Skeletal muscle cell (primary cell): ENCODE measurements around the gene IQGAP2.
A peak's percentile ranks its signal among the peaks of the same experiment; 100 is the strongest.
"Not testable (repeated sequence)": the region's sequence is repeated elsewhere in the genome, so short reads cannot be mapped to it uniquely, and the experiment has no call there.

Experiments
- DNase-seq: peaks from one replicate; pipeline ENCODE4 v3.0.0-alpha.2; 2010; ENCODE audit warnings: low read depth
- H3K4me3 ChIP-seq: 2 replicates; pipeline ENCODE4 v1.5.1; 2011; ENCODE audit warnings: low read depth, mild to moderate bottlenecking, control low read depth, low read length, moderate library complexity

The IQGAP2 gene

DNA sequence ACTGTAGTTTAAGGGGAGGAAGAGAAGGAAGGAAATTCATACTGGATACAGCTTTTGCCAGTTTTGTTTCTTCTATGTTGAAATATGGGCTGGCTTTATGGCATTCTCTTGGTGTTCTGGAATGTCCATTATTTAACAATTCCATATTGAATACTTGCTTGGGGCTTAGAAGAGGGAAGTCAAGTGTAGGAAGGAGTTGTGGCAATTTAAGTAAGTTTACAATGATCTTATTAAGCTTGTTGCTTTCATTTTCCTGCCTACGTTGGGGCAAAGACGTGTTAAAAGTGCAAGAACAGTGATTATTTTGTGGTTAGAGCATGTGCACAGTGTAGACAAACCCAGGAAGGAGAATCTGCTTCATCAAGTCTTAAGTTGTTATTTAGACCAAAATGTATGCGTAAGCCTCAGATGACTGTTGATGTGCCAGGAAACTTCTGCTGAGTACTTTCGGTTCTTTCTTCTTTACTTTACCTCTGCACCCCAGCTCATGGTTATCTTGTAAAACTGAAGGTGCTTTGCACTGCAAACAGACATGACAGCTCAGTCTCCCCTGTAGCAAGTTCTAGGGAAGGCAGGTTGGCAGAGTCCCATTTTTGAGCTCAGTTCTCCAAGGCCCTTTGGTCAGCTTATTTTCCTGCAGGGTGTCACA lies 144.3 kb downstream of the IQGAP2 start:
- no peak for DNase-seq
- H3K4me3 ChIP-seq: no peak overlapping the region

DNA sequence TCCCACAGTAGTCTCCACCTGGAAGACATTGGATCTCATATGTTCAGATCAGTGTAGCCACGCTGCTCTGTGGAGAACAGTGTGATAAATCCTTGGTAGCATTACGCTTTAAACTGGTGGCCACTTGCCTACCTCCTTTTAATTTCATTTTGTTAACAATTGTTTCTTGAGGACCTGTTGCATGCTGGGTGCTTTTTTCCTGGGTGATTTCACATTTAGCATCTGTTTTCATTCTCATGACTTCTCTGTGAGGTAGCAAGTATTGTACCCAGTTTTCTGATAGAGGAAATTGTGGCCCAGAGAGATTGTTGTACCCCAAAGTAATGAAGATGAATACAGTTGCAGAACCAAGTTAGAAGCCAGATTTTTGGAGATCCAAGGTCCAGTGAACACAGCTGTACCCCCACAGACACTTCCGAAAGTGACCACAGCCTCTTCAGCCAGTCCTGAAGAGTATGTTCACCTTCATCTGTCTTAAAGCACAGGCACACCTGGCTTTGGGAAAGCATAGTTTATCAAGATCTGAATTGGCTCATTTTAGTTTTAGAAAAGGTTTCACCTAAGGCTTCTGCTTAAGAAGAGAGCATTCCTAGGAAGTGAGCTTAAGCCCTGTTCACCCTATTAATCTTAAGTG lies 144.9 kb downstream of the IQGAP2 start:
- H3K4me3 ChIP-seq: no peak overlapping the region
- no peak for DNase-seq

DNA sequence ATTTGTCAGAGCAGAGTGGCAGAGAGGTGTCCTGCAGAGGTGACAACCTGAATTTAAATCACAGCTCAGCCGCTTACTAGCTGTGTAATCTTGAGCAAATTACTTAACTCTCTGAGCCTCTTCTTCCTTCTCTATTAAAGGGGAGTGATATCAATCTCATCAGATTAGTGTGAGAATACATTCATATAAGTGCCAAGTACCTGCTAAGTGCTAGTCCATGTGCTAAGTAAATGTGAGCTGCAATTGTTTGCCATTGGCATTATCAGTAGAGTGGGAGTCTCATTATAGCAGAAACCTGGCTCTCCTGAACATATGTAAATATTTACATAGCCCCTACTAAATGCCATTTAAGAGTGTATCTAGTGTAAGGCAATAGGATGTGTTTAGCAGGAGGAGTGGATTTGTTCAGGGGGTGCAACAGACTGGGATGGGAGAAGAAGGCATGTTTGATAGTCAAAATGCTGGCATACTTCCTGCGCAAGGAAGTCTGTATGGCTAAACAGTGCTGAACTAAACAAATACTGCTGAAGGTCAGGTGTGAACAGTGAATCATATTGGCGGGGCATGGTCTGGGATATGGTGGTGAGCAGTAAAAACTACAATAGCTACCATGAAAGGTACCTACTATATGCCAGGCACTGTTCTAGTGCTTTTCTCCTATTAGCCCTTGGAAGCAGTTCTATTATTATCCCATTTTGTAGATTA lies 145.6 kb downstream of the IQGAP2 start:
- no peak for DNase-seq
- no peak overlapping the region for H3K4me3 ChIP-seq

DNA sequence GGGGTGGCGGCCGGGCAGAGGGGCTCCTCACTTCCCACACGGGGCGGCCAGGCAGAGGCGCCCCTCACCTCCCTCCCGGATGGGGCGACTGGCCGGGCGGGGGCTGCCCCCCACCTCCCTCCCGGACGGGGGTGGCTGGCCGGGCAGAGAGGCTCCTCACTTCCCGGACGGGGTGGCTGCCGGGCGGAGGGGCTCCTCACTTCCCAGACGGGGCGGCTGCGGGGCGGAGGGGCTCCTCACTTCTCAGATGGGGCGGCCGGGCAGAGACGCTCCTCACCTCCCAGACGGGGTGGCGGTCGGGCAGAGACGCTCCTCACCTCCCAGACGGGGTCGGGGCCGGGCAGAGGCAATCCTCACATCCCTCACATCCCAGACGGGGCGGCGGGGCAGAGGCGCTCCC lies 147.8 kb downstream of the IQGAP2 start:
- DNase-seq, H3K4me3 ChIP-seq: not testable (repeated sequence)

DNA sequence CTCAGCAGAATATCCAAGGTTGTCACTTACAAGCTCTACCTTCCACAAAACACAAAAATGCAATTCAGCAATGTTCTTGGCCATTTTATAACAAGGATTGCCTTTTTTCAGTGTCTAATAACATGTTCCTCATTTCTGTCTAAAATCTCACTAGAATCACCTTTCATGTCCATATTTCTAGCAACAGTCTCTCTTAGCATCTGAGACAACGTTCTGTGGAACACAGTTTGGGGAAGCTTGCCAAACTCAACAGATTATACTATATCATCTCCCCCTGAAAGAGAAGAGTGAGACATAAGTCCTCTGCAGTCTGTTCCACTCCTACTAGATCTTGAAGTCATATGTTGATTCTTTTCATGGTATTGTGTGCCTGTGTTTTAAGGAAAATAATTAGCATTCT lies 149.5 kb downstream of the IQGAP2 start:
- no peak overlapping the region for H3K4me3 ChIP-seq
- DNase-seq: no peak

DNA sequence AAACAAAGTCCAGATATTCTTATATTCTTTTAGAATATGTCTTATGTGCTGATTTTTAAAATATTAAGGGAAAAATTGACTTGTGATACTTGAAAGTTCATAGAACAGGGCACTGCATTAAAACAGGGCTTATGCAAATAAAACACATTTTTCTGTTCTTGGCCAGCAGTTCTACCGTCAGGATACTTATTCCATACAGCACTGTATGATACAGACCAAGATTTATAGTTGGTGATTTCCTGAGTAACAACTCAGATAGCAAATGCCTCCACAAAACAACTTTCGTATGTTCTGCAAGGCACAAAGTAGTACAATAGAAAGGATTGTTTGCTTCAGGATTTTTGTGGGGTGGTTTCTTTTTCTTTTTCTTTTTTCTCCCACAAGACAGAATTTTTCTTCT lies 150.2 kb downstream of the IQGAP2 start:
- no peak overlapping the region for H3K4me3 ChIP-seq
- DNase-seq: no peak

DNA sequence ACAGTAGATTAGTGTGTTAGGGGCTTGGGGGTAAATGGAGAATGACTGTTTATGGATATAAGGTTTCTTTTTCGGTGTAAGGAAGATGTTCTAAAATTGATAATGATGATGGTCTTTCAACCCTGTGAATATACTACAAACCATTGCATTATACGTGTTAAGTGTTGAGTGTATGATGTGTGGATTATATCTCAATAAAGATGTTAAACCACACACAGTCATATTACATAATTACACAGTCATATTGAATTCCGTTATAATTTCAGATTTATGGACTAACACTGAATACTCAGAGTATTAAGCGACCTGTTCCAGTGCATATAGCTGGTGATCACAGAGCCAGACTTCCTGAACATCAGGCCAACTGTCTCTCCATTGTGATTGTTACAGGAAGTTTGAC lies 152.0 kb downstream of the IQGAP2 start:
- no peak overlapping the region for H3K4me3 ChIP-seq
- DNase-seq: no peak

DNA sequence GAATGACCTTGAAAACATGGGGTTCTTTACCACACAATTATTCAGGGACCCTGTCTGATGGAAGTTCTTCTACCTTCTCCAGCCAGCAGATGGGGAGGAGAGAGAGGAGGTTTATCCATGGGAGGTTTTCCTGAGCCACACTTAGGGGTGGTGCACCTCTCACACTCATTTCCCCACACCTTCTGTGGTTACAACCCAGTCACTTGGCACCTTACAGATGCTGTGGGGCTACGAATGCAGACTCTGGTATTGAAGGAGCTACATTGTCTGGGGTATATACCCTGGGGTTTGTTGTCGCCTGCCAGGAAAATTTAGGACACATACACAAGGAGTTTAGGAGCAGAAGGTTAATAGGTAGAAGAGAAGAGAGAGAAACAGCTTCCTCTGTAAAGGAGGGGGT lies 152.6 kb downstream of the IQGAP2 start:
- no peak overlapping the region for H3K4me3 ChIP-seq
- no peak for DNase-seq

DNA sequence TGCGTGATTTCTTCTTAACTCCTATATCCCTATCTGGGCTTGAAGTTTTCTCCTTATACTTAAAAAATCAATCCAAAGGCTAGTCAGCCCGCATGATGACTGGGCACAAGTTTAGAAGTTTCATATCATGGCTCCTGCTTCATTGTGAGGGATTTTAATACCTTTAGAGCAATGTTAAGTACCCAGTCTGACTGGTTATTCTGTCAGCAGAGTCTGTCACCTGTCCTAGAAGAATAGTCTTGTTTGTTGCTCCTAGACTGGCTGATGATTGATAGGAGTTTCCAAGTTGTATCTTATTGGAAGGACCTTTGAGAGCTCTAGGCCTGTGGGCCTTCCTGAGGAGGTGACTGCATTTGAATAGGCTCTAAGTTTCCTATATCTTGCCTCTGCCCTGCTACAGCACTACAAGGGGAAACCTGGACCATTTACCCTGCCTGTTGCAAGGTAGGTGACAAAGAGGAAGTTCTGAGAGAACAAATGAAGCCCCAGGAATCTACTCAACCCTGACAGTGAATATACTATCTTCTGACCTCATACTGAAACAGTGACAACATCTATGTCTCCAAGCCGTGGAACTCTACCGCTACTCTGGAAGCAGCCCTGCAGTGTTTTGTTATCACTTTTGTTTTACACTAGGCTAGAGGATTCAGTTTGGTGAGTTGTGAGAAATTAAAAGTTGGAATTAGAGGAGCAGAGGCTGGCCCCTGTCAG lies 153.6 kb downstream of the IQGAP2 start:
- no peak for DNase-seq
- no peak overlapping the region for H3K4me3 ChIP-seq

DNA sequence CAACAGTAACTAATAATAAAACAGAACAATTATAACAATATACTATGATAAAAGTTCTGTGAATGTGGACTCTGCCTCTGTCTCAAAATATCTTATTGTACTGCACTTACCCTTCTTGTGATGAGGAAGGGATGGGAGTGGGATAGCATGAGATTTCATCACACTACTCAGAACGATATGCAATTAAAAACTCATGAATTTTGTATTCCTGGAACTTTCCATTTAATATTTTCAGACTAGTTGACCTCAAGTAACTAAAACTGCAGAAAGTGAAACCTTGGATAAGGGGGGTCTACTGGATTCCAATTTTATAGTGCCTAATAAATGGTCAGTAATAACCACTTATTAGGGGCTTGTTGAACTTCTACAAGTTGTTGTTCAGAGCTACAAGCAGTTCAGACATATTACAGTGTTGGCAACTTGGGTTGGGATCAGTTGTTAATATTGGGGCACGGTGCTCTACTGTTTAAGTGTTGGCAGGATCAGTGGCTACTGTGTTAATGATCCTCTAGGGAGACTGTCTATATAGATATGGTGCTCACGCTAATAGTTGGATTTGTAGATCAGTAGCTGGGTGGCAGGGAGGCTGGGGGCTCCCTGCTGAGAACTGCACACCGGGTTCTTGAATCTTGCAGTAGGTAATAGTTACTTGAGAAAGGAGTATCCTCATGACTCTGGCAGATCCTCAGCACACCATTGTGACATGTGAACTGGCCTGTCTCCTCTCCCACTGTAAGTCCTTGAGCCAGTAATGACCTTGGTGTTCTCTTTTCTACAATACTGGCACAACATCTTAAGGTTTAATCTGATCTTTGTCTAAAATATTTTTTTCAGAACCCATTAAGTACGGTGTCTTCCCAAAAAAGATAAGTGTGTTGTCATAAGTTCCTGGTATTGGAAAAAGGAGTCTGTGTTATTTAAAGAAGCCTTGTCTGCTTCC lies 158.1 kb downstream of the IQGAP2 start:
- no peak overlapping the region for H3K4me3 ChIP-seq
- no peak for DNase-seq

DNA sequence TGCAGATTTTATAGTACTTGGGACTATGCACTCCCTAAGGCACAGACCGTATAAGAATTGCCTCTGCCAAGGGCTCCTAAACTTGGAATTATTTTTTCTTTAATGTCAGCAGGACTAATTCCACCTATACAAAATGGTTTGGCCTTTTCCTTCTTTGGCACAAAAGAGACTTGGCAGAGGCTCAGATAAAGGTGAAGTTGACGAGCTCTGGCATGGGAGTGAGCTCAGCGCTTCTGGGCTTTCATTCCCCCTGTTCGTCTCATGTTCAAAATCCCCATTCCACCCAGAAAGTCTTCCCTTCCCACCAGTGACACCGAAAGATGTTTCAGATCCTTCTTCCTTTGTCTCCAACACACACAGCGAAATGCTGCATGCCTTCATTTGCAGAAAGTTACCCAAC lies 158.9 kb downstream of the IQGAP2 start:
- DNase-seq: no peak
- H3K4me3 ChIP-seq: no peak overlapping the region

DNA sequence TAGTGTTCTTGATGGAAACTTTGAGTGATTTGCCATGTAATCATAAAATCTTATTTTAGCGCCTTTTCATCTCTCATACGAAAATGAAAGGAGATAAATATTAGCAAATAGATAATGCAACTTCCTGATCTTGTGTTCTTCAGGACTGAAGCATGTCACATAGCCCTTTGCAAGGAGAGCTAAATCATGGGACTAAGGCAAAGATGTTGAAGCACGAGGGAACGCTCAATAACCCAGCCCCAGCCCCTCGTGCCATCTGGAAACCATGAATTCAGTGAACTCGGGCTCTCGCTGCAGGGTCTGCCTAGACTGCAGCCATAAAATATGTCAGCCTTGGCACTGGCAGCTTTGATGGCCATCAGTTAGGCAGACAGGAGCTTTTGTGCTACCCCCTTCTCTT lies 161.9 kb downstream of the IQGAP2 start:
- no peak overlapping the region for H3K4me3 ChIP-seq
- no peak for DNase-seq

DNA sequence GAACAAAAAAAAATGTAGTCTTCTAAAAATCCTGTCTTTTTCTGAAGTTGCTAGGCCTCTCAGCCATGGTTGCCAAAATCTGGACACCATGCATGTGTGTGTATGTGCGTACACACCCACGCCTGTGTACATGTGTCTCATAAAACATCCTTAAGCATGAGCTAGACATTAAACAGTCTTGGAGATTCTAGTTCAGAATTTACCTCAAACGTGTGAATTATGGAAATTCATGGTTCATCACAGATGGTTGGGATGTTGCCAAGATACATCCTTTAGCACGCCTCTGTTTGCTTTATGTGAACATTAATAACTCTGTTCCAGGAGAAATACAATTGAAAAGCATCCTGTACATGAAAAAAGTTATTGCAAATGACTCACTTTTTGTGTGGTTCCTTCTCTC lies 167.1 kb downstream of the IQGAP2 start:
- DNase-seq: no peak
- no peak overlapping the region for H3K4me3 ChIP-seq

DNA sequence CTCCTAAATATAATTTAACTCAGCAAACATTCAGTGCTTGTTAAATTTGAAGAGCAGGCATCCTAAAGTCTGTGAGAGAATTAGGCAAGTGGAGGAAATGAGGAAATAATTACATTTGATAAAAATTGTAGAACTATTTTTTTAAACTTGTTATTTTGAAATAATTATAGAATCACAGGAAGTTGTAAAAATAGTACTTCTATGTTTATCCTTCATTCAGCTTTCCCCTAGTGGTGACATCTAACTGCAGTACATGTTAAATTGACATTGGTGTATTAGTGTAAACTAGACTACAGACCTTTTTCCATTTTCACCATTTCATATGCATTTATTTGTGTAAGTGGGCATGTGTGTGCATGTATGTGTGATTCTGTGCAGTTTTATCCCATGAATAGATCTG lies 168.5 kb downstream of the IQGAP2 start:
- H3K4me3 ChIP-seq: no peak overlapping the region
- no peak for DNase-seq

DNA sequence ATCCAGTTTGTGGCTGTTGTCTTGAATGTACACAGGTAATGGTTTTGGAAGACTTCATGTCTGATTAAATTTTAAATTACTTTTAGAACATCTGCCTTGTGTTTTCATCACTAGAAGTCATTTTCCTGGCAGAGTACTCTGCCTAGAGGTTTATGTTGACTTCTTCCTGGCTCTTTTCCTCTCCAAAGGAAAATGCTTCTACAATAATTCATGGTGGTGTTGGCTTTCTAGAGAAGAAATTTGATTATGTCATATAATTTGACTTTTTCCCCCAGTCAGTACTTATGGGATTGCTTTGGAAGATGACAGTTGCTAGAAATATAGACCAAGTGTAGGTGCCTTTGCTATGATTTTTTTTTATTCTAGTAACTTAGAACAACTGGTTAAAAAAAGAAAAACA lies 173.4 kb downstream of the IQGAP2 start:
- H3K4me3 ChIP-seq: no peak overlapping the region
- DNase-seq: no peak

DNA sequence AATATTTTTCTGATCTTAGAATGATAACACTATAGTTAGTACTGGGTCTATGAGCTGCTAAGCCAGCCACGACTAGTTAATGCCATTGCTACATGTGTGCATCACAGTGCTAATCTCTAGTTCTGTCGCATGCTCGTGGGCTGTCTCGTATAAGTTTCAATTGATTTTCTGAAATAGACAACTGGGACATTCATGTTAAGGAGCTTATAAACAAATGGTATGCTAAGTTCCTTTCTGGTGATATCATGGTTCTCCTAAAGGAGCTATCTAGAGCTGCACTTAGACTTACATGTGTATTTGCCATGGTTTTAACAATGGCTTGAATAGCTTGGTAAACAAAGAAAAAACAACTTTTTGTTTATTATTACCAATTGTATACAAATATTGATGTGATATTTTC lies 173.9 kb downstream of the IQGAP2 start:
- H3K4me3 ChIP-seq: no peak overlapping the region

DNA sequence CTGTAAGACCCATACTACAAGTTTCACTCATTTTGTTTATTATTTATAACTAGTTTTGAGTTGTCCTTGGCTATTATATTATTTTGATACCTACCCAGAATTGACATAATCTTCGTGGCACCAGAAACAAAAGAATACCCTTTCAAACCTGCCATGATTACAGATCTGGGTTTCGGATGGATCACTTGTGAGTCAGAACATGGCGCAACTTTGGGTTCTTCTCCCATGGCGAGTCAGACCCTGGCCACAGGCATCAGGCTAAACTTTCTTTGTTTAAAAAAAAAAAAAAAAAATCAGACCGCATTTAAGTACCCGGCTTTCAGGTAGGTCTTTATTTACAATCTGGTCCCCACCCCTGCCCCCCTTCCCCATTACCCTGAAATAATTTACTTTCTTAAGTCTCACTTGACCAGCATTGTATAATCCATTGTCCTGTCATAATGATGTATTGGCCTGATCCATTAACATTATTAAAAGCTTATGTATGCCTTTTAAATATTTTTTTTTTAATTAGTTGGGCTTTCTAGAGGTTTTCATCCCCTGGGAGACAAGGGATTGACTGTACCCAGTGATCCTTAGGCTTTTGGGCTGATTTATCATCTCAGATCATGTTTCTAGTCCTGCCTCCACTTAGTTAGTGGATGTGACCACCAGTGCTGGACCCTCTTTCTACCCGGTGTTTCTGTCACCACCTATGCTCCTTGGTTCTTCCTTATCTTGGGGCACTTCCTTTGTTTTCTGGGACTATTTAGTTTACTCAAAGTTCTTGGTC lies 176.3 kb downstream of the IQGAP2 start:
- peak; percentile 17 for DNase-seq
- no peak overlapping the region for H3K4me3 ChIP-seq

More for the DNA sequence above, 173.9 kb downstream of the IQGAP2 start:
- DNase-seq: no peak

DNA sequence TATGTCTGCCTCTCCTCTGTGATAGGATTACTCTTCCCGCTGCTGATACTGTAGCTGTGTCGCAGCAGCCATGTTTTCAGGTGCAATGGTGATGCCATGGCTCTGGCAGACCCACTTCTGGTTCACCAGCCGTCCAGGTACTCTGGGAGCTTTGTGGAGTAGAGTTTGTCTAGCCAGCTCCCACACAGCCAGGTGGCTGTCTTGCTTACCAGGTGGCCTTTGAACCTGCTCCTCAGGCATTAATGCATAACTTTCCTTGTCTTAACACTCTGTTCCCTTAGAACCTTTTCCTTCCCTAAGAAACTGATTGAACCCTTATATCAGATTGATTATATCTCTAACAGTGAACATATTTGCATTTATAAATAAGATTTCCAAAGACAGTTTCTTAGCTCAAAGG lies 177.9 kb downstream of the IQGAP2 start:
- no peak overlapping the region for H3K4me3 ChIP-seq
- DNase-seq: no peak
